GM23338 (cell line): ENCODE data around the gene TBC1D2B. TPM values are rescaled to one million over a fixed set of nuclear protein-coding genes. Genes with fewer than 3 reads are reported as not detected.
A peak's percentile ranks its signal among the peaks of the same experiment; 100 is the strongest.

Experiments
- ATAC-seq: fragments of 200-7000 bp; cut with Tn5 transposase; 3 replicates; pipeline ENCODE4 v1.9.1; 2020
- DNase-seq: peaks from one replicate; pipeline ENCODE4 v3.0.0-alpha.2; 2015; ENCODE audit warnings: low spot score
- H2AFZ ChIP-seq: fragments of 200-600 bp; sonication (generic); 2 replicates; pipeline ENCODE4 v1.8.0; 2016; ENCODE audit warnings: antibody characterized with exemption, mild to moderate bottlenecking, moderate library complexity
- H3F3A ChIP-seq: fragments of 200-600 bp; sonication (generic); replicated peaks from 2 replicates; pipeline ENCODE4 v1.8.0; 2017; ENCODE audit warnings: antibody characterized with exemption, mixed run types, low read depth
- H3K27ac ChIP-seq: fragments of 200-600 bp; sonication (generic); 2 replicates; pipeline ENCODE4 v1.6.1; 2016; ENCODE audit warnings: low read depth
- H3K27me3 ChIP-seq: fragments of 200-600 bp; sonication (generic); 2 replicates; pipeline ENCODE4 v1.8.0; 2016; ENCODE audit warnings: mild to moderate bottlenecking, mixed run types, moderate library complexity; ENCODE audit not compliant: insufficient read depth
- H3K36me3 ChIP-seq: fragments of 200-600 bp; sonication (generic); 2 replicates; pipeline ENCODE4 v1.8.0; 2016; ENCODE audit warnings: mild to moderate bottlenecking; ENCODE audit not compliant: insufficient read depth
- H3K4me1 ChIP-seq: fragments of 200-600 bp; sonication (generic); 2 replicates; pipeline ENCODE4 v1.8.0; 2016; ENCODE audit warnings: mild to moderate bottlenecking, moderate library complexity; ENCODE audit not compliant: insufficient read depth
- H3K4me2 ChIP-seq: fragments of 200-600 bp; sonication (generic); 2 replicates; pipeline ENCODE4 v1.7.1; 2017; ENCODE audit warnings: mixed run types
- H3K4me3 ChIP-seq: fragments of 200-600 bp; sonication (generic); 2 replicates; pipeline ENCODE4 v1.6.1; 2016; ENCODE audit warnings: mixed run types
- H3K79me2 ChIP-seq: fragments of 200-600 bp; sonication (generic); replicated peaks from 2 replicates; pipeline ENCODE4 v1.8.0; 2017; ENCODE audit warnings: mild to moderate bottlenecking; ENCODE audit not compliant: insufficient read depth
- H3K9me2 ChIP-seq: fragments of 200-600 bp; sonication (generic); 2 replicates; pipeline ENCODE4 v1.8.0; 2017; ENCODE audit not compliant: insufficient read depth
- H4K20me1 ChIP-seq: fragments of 200-600 bp; sonication (generic); replicated peaks from 2 replicates; pipeline ENCODE4 v1.8.0; 2017; ENCODE audit warnings: mild to moderate bottlenecking; ENCODE audit not compliant: insufficient read depth
- H3K27ac Mint-ChIP-seq: 2 replicates; pipeline ENCODE4 v1.8.0; 2020; ENCODE audit warnings: inconsistent platforms, mild to moderate bottlenecking, moderate library complexity, mixed read lengths
- H3K27me3 Mint-ChIP-seq: 3 replicates; pipeline ENCODE4 v1.8.0; 2022; ENCODE audit warnings: low read depth, mild to moderate bottlenecking, moderate library complexity, mixed read lengths, inconsistent platforms; ENCODE audit not compliant: insufficient read depth, poor library complexity
- H3K36me3 Mint-ChIP-seq: 3 replicates; pipeline ENCODE4 v1.8.0; 2021; ENCODE audit warnings: low read depth, mild to moderate bottlenecking, inconsistent platforms, moderate library complexity, mixed read lengths
- H3K4me1 Mint-ChIP-seq: 3 replicates; pipeline ENCODE4 v1.8.0; 2020; ENCODE audit warnings: mild to moderate bottlenecking, inconsistent platforms, mixed read lengths
- H3K4me3 Mint-ChIP-seq: 3 replicates; pipeline ENCODE4 v1.8.0; 2021; ENCODE audit warnings: moderate library complexity, mild to moderate bottlenecking, inconsistent platforms, mixed read lengths
- H3K9me3 Mint-ChIP-seq: 3 replicates; pipeline ENCODE4 v1.8.0; 2020; ENCODE audit warnings: moderate library complexity, mild to moderate bottlenecking, inconsistent platforms, mixed read lengths
- EZH2 ChIP-seq: fragments of 200-600 bp; sonication (generic); IDR thresholded peaks from one replicate; pipeline ENCODE4 v1.8.0; 2017; ENCODE audit warnings: antibody characterized with exemption, mild to moderate bottlenecking, low read depth; ENCODE audit not compliant: unreplicated experiment
- JUNB ChIP-seq: IDR thresholded peaks from one replicate; pipeline ENCODE4 v1.6.1; 2016; ENCODE audit warnings: antibody characterized with exemption; ENCODE audit not compliant: unreplicated experiment
- NANOG ChIP-seq: IDR thresholded peaks from 2 replicates; pipeline ENCODE4 v1.6.1; 2016; ENCODE audit warnings: antibody characterized with exemption, borderline replicate concordance
- ZNF114 ChIP-seq: fragments of 250-450 bp; sonication (Bioruptor Pico); IDR thresholded peaks from 2 replicates; pipeline ENCODE4 v1.5.0; 2020; ENCODE audit warnings: mild to moderate bottlenecking, moderate library complexity
- polyA plus RNA-seq: library from polyadenylated mRNA; unstranded; fragments of >200 nt; fragmentation: Nextera tagmentation; extraction: Ambion mirVana; gene quantifications from 2 replicates; pipeline ENCODE4 v1.2.1, GENCODE V29; 2016
- total RNA-seq: library from RNA; depleted of rRNA; stranded (reverse); fragments of >200 nt; shearing (Covaris generic); gene quantifications from 2 replicates; pipeline ENCODE4 v1.2.3, GENCODE V29; 2014
- TF ChIP-seq, protein P1 (sequence below): IDR thresholded peaks from one replicate; pipeline ENCODE4 v1.6.1; 2018; ENCODE audit warnings: antibody characterized with exemption; ENCODE audit not compliant: unreplicated experiment
- TF ChIP-seq, protein P2 (sequence below), 2 experiments: fragments of 200-600 bp in 1 of 2; sonication (generic) in 1 of 2; conservative IDR thresholded peaks; 2 replicates each; pipeline versions ENCODE4 v1.5.1 to v1.6.1; 2016 to 2017; ENCODE audit warnings: antibody characterized with exemption in 2 of 2, low read depth in 2 of 2, mild to moderate bottlenecking in 2 of 2, moderate library complexity in 1 of 2
- TF ChIP-seq, protein P3 (sequence below): IDR thresholded peaks from 2 replicates; pipeline ENCODE4 v1.6.1; 2016; ENCODE audit warnings: antibody characterized with exemption

The TBC1D2B gene
- total and polyA plus RNA-seq, 2 experiments from 2014 or later: 3.6 to 17.8 TPM

- TF ChIP-seq JUNB: no peak
- no peak for TF ChIP-seq ZNF114 (CRISPR knock-in tag)
- TF ChIP-seq NANOG: no peak
- TF ChIP-seq EZH2: no peak
These were observed 31.6 kb upstream of the TBC1D2B start (continued) for GRCh38 chr15:78109156-78109555.

- H3K9me3 Mint-ChIP-seq: no peaks in the 10 kb centered on the region; the same call in 2 of the 3 replicates
- peaks cover 12% of the 10 kb centered on the region for H3K27me3 Mint-ChIP-seq
- H3K36me3 Mint-ChIP-seq: peaks cover 10% of the 10 kb centered on the region; the same call in 2 of the 3 replicates
- H3K4me3 ChIP-seq: no peak overlapping the region
- no peaks in the 10 kb centered on the region; the same call in 1 of the 2 replicates for H3K4me1 ChIP-seq
- no peaks in the 10 kb centered on the region for H3K27me3 ChIP-seq
- H3K36me3 ChIP-seq: no peaks in the 10 kb centered on the region
- no peak overlapping the region for H3K4me2 ChIP-seq
- H3K27ac ChIP-seq: 0 out of 2 replicates have a peak overlapping the region, but pooled peaks have one; percentile 66
- TF ChIP-seq, protein P1, sequence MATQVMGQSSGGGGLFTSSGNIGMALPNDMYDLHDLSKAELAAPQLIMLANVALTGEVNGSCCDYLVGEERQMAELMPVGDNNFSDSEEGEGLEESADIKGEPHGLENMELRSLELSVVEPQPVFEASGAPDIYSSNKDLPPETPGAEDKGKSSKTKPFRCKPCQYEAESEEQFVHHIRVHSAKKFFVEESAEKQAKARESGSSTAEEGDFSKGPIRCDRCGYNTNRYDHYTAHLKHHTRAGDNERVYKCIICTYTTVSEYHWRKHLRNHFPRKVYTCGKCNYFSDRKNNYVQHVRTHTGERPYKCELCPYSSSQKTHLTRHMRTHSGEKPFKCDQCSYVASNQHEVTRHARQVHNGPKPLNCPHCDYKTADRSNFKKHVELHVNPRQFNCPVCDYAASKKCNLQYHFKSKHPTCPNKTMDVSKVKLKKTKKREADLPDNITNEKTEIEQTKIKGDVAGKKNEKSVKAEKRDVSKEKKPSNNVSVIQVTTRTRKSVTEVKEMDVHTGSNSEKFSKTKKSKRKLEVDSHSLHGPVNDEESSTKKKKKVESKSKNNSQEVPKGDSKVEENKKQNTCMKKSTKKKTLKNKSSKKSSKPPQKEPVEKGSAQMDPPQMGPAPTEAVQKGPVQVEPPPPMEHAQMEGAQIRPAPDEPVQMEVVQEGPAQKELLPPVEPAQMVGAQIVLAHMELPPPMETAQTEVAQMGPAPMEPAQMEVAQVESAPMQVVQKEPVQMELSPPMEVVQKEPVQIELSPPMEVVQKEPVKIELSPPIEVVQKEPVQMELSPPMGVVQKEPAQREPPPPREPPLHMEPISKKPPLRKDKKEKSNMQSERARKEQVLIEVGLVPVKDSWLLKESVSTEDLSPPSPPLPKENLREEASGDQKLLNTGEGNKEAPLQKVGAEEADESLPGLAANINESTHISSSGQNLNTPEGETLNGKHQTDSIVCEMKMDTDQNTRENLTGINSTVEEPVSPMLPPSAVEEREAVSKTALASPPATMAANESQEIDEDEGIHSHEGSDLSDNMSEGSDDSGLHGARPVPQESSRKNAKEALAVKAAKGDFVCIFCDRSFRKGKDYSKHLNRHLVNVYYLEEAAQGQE: no peak
- TF ChIP-seq, protein P2, sequence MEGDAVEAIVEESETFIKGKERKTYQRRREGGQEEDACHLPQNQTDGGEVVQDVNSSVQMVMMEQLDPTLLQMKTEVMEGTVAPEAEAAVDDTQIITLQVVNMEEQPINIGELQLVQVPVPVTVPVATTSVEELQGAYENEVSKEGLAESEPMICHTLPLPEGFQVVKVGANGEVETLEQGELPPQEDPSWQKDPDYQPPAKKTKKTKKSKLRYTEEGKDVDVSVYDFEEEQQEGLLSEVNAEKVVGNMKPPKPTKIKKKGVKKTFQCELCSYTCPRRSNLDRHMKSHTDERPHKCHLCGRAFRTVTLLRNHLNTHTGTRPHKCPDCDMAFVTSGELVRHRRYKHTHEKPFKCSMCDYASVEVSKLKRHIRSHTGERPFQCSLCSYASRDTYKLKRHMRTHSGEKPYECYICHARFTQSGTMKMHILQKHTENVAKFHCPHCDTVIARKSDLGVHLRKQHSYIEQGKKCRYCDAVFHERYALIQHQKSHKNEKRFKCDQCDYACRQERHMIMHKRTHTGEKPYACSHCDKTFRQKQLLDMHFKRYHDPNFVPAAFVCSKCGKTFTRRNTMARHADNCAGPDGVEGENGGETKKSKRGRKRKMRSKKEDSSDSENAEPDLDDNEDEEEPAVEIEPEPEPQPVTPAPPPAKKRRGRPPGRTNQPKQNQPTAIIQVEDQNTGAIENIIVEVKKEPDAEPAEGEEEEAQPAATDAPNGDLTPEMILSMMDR (conservative IDR thresholded peaks at IDR 0.05; ENCODE audit: low read depth in 2 of 2): peak; percentile 82 to 89
- H4K20me1 ChIP-seq: no peaks in the 10 kb centered on the region
- DNase-seq (peak; percentile 90), ATAC-seq (peak; percentile 94)
- peaks cover 5% of the 10 kb centered on the region for H3K4me1 Mint-ChIP-seq
- no peak overlapping the region for H2AFZ ChIP-seq
- H3K4me3 Mint-ChIP-seq: no peak overlapping the region
- no peak overlapping the region; the same call in 1 of the 2 replicates for H3K27ac Mint-ChIP-seq
- H3F3A ChIP-seq: no peaks in the 10 kb centered on the region
- H3K9me2 ChIP-seq: no peaks in the 10 kb centered on the region
- H3K79me2 ChIP-seq: no peaks in the 10 kb centered on the region
These were observed 31.0 kb upstream of the TBC1D2B start for GRCh38 chr15:78108300-78109084.

- Histone ChIP-seq H3K4me3 (no peak overlapping the region), H3K79me2 (no peaks in the 10 kb centered on the region), H2AFZ (no peak overlapping the region), H3K4me2 (no peak overlapping the region), H4K20me1 (no peaks in the 10 kb centered on the region), H3F3A (no peaks in the 10 kb centered on the region), H3K9me2 (no peaks in the 10 kb centered on the region), H3K36me3 (no peaks in the 10 kb centered on the region), H3K4me1 (no peaks in the 10 kb centered on the region), H3K27me3 (no peaks in the 10 kb centered on the region), H3K27ac (no peak overlapping the region)
- DNase-seq (no peak), ATAC-seq (no peak)
- Mint-ChIP-seq H3K27me3 (peaks cover 12% of the 10 kb centered on the region), H3K36me3 (peaks cover 10% of the 10 kb centered on the region; the same call in 2 of the 3 replicates), H3K4me3 (no peak overlapping the region), H3K9me3 (no peaks in the 10 kb centered on the region; the same call in 2 of the 3 replicates), H3K27ac (no peak overlapping the region), H3K4me1 (peaks cover 5% of the 10 kb centered on the region)
- TF ChIP-seq, protein P3, sequence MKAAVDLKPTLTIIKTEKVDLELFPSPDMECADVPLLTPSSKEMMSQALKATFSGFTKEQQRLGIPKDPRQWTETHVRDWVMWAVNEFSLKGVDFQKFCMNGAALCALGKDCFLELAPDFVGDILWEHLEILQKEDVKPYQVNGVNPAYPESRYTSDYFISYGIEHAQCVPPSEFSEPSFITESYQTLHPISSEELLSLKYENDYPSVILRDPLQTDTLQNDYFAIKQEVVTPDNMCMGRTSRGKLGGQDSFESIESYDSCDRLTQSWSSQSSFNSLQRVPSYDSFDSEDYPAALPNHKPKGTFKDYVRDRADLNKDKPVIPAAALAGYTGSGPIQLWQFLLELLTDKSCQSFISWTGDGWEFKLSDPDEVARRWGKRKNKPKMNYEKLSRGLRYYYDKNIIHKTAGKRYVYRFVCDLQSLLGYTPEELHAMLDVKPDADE: no peak
- no peak for TF ChIP-seq JUNB
- no peak for TF ChIP-seq NANOG
These were observed 30.0 kb upstream of the TBC1D2B start for GRCh38 chr15:78107471-78107870.
